ENCODE data around the gene RHAG.

Gene RHAG

GRCh38 chr6:49662231-49662891 lies 25.7 kb upstream of the RHAG start:
- Histone ChIP-seq H3K36me3 (ENCODE audit: control insufficient read depth in 2 of 2, insufficient read depth in 1 of 2, low read length in 2 of 2) (no peaks in the 10 kb centered on the region), H3K9me3 (ENCODE audit: control insufficient read depth, insufficient read depth, low read depth, low read length) (no peaks in the 10 kb centered on the region), H3K4me1 (ENCODE audit: control insufficient read depth, insufficient read depth, low read length) (no peaks in the 10 kb centered on the region), H3K27ac (ENCODE audit: extremely low read depth, low read depth, low read length) (no peak overlapping the region), H3K4me3 (ENCODE audit: low read depth, low read length) (no peak overlapping the region)
- CTCF ChIA-PET = no interaction called here
- POLR2A ChIA-PET = no interaction called here
- TF ChIP-seq ZNF146 (tag by site-specific recombination; IDR thresholded peaks at IDR 0.05) (no peak), PRDM1 (tag by site-specific recombination; IDR thresholded peaks at IDR 0.05) (no peak), ZNF202 (tag by site-specific recombination; IDR thresholded peaks at IDR 0.05; ENCODE audit: borderline replicate concordance) (no peak)

GRCh38 chr6:49653942-49654341 lies 17.3 kb upstream of the RHAG start:
- H3K9me3 ChIP-seq (ENCODE audit: control insufficient read depth, insufficient read depth, low read depth, low read length) = no peaks in the 10 kb centered on the region
- no peak overlapping the region for H3K4me3 ChIP-seq (ENCODE audit: low read depth, low read length)
- TF ChIP-seq, protein P1, sequence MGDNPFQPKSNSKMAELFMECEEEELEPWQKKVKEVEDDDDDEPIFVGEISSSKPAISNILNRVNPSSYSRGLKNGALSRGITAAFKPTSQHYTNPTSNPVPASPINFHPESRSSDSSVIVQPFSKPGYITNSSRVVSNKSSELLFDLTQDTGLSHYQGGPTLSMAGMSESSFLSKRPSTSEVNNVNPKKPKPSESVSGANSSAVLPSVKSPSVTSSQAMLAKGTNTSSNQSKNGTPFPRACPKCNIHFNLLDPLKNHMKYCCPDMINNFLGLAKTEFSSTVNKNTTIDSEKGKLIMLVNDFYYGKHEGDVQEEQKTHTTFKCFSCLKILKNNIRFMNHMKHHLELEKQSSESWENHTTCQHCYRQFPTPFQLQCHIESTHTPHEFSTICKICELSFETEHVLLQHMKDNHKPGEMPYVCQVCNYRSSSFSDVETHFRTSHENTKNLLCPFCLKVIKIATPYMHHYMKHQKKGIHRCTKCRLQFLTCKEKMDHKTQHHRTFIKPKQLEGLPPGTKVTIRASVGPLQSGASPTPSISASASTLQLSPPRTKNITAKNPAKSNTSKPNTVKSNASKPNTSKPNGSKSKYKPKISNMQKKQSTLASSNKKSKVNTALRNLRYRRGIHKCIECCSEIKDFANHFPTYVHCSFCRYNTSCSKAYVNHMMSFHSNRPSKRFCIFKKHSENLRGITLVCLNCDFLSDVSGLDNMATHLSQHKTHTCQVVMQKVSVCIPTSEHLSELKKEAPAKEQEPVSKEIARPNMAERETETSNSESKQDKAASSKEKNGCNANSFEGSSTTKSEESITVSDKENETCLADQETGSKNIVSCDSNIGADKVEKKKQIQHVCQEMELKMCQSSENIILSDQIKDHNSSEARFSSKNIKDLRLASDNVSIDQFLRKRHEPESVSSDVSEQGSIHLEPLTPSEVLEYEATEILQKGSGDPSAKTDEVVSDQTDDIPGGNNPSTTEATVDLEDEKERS (tag by site-specific recombination; IDR thresholded peaks at IDR 0.05) = no peak
- TF ChIP-seq GFI1B (tag by site-specific recombination; IDR thresholded peaks at IDR 0.05) = no peak
- no peak for TF ChIP-seq ZNF394 (tag by site-specific recombination; IDR thresholded peaks at IDR 0.05; ENCODE audit: borderline replicate concordance)
- TF ChIP-seq ZNF211 (tag by site-specific recombination; IDR thresholded peaks at IDR 0.05; ENCODE audit: low read depth) = no peak
- no peak for TF ChIP-seq ZNF19 (tag by site-specific recombination; IDR thresholded peaks at IDR 0.05; ENCODE audit: low read depth)
- TF ChIP-seq ZNF785 (tag by site-specific recombination; IDR thresholded peaks at IDR 0.05) = no peak
- no peak for TF ChIP-seq ZNF423 (tag by site-specific recombination; IDR thresholded peaks at IDR 0.05)
- TF ChIP-seq SP7 (tag by site-specific recombination; IDR thresholded peaks at IDR 0.05) = no peak
- TF ChIP-seq GLIS1 (tag by site-specific recombination; IDR thresholded peaks at IDR 0.05) = no peak
- TF ChIP-seq ZNF311 (tag by site-specific recombination; IDR thresholded peaks at IDR 0.05; ENCODE audit: borderline replicate concordance) = no peak
- no peak for TF ChIP-seq ZNF426 (tag by site-specific recombination; IDR thresholded peaks at IDR 0.05)
- TF ChIP-seq ZNF324 (tag by site-specific recombination; IDR thresholded peaks at IDR 0.05) = no peak
- no peak for TF ChIP-seq ZNF112 (tag by site-specific recombination; IDR thresholded peaks at IDR 0.05)
- no peak for TF ChIP-seq ZNF585B (tag by site-specific recombination; IDR thresholded peaks at IDR 0.05)
- no peak for TF ChIP-seq TCF7L2 (IDR thresholded peaks at IDR 0.05; ENCODE audit: borderline replicate concordance, low read depth, low read length)
- ChIA-PET CTCF (no interaction called here), POLR2A (no interaction called here)
- H3K4me1 ChIP-seq (ENCODE audit: control insufficient read depth, insufficient read depth, low read length) = no peaks in the 10 kb centered on the region
- no peak overlapping the region for H3K27ac ChIP-seq (ENCODE audit: extremely low read depth, low read depth, low read length)
- no peaks in the 10 kb centered on the region for H3K36me3 ChIP-seq (ENCODE audit: control insufficient read depth in 2 of 2, insufficient read depth in 1 of 2, low read length in 2 of 2)

DNA sequence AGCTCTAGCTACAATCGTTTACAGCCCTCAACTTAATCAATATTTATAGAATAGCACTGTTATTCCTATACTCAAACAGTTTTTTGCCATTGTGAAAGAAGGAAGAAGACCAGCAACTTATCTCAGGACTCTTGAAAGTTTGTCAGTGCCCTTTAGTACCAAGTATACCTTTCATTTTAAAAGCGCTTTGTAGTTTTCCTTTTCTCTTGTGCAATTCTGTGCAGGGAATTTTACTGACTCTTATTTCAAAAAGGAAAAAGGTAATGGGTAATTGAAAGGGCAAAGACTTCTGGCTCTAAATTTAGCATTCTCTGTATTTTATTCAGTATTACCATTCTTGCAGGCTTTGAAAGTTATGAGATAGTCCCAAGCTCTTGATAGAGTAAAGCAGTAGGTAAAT lies 16.8 kb upstream of the RHAG start:
- Histone ChIP-seq H3K4me3 (ENCODE audit: low read depth, low read length) (no peak overlapping the region), H3K27ac (ENCODE audit: extremely low read depth, low read depth, low read length) (no peak overlapping the region), H3K36me3 (ENCODE audit: control insufficient read depth in 2 of 2, insufficient read depth in 1 of 2, low read length in 2 of 2) (no peaks in the 10 kb centered on the region), H3K4me1 (ENCODE audit: control insufficient read depth, insufficient read depth, low read length) (no peaks in the 10 kb centered on the region), H3K9me3 (ENCODE audit: control insufficient read depth, insufficient read depth, low read depth, low read length) (no peaks in the 10 kb centered on the region)
- ChIA-PET POLR2A (no interaction called here), CTCF (interaction anchor here (1.0 kb wide), 1 partner anchor 30 kb away, joined by 3 read pairs; no protein-coding TSS in a partner anchor)
- TF ChIP-seq ZNF76 (tag by site-specific recombination; IDR thresholded peaks at IDR 0.05; ENCODE audit: borderline replicate concordance, low read depth) (no peak), ZNF792 (tag by site-specific recombination; IDR thresholded peaks at IDR 0.05) (no peak), YY2 (tag by site-specific recombination; IDR thresholded peaks at IDR 0.05) (no peak), ZNF560 (tag by site-specific recombination; IDR thresholded peaks at IDR 0.05; ENCODE audit: borderline replicate concordance) (no peak), ZBTB21 (tag by site-specific recombination; IDR thresholded peaks at IDR 0.05) (no peak), HOXA7 (CRISPR knock-in tag; IDR thresholded peaks at IDR 0.05; ENCODE audit: borderline replicate concordance) (no peak)

All from HEK293 (cell line).